Measurements from ENCODE around the gene PKM.

Gene PKM

DNA sequence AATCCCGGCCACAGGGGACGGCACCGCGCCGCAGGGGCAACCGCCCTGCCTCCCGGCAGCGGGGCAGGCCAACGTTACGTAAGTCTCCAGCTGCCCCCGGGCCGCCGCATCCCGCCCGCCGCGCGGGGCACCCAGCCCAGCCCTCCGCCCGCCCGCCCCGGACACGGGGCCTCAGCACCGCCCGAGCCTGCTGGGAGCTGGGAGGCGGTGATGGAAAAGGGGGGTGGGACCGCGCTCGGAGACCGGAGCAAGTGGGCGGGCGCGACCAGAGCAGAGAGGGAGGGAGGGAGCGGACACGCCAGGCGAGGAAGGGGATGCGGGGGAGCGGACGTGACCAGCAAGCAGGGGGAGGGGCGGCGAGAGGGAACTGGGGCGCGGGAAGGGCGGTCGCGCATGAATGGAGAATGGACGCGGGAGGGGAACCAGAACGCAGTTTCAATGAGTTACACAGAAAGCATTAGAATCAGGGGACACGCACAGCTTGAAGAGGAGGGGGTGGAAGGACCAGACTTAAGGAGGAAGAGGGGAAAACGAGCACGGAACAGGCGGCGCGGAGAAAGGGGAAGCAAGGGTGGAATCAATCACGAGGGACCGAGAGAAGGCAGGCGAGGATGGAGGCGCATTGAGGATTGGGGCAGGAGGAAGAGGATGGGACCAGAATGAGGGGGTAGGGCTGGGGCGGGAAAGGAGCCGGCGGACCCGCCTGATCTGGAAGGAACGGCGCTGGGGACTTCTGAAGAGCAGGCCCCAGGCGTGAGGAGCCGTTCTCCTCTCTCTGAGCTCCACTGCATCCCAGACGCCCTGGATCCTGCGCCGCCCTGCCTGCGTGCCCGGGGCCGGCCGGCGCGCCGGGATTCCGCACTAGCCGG lies 559 bp downstream of the PKM start:
- ChIA-PET CTCF (interaction anchor here (0.9 to 1.7 kb wide), 2 partner anchors 10 to 30 kb away, joined by 3 to 4 read pairs; no protein-coding TSS in a partner anchor), POLR2A (interaction anchor here (0.6 to 5.5 kb wide), 16 partner anchors 8 to 1529 kb away, joined by 3 to 49 read pairs (median 4); partner anchors contain the start of genes GRAMD2A and INSYN1)
- TF ChIP-seq, protein P1, sequence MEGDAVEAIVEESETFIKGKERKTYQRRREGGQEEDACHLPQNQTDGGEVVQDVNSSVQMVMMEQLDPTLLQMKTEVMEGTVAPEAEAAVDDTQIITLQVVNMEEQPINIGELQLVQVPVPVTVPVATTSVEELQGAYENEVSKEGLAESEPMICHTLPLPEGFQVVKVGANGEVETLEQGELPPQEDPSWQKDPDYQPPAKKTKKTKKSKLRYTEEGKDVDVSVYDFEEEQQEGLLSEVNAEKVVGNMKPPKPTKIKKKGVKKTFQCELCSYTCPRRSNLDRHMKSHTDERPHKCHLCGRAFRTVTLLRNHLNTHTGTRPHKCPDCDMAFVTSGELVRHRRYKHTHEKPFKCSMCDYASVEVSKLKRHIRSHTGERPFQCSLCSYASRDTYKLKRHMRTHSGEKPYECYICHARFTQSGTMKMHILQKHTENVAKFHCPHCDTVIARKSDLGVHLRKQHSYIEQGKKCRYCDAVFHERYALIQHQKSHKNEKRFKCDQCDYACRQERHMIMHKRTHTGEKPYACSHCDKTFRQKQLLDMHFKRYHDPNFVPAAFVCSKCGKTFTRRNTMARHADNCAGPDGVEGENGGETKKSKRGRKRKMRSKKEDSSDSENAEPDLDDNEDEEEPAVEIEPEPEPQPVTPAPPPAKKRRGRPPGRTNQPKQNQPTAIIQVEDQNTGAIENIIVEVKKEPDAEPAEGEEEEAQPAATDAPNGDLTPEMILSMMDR (IDR thresholded peaks at IDR 0.05; ENCODE audit: insufficient read depth, low read length, missing control alignments), result no peak
- peak overlapping the region; percentile 95 for H3K4me3 ChIP-seq (ENCODE audit: low read depth, low read length)
- DNase-seq (ENCODE audit: low read depth, low spot score), result peak; percentile 55

DNA sequence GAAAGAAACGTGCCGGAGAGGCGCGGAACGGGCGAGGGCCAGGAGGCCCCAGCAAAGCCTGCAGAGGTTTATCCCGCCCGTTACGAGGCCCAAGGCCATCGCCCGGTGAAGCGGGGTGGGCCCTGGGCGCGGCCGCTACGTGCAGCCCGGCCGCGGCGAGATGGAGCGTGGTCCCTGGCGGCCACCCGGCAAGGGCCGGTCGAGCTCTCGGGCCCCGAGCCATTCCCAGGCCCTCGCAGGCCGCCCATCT lies 1.1 kb downstream of the PKM start:
- TF ChIP-seq, protein P1 (IDR thresholded peaks at IDR 0.05; ENCODE audit: insufficient read depth, low read length, missing control alignments), result no peak
- CTCF ChIA-PET, result no interaction called here
- POLR2A ChIA-PET, result interaction anchor here (0.6 to 5.5 kb wide), 13 partner anchors 8 to 1528 kb away, joined by 3 to 49 read pairs (median 6); partner anchors contain the start of genes GRAMD2A and INSYN1
- DNase-seq (ENCODE audit: low read depth, low spot score), result no peak
- H3K4me3 ChIP-seq (ENCODE audit: low read depth, low read length), result peak overlapping the region; percentile 95

DNA sequence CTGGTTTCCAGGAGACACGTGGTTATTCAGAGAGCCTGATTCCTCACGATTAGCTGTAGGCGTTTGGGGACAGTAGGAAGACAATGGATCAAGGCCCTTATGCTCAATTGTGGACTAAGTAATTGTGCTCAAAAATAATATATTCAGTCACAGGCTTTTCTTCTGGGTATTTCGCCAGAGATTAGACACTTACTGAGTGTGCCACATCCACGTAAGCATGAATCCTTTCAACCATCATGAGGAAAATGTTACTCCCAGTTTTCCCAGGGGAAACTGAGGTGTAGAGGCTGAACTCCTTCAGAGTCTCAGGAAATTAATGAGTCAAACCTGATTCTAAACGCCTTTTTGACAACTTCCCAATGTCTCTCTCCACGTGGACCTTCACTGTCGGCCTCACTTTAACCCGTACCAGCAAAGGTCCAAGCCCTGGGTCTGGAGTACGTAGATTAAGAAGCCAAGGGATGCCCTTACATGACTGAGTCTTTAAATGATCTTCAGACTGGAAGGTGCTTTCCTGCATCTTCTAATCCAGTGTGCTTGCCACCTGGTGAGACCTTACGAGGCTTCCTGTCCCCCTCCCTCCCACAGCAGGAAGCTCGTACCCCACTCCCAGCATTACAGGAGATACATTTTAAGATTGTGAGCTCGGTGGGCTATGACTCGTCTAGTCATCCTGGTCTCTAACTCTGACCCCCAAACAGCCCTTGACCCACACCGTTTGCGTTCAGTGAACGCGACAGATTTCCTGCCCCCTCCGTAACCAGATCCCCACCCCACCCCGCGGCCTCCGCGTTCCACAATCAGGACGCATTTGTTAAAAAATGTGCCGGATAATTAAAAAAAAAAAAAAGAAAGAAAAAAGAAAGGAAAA lies 1.7 kb downstream of the PKM start:
- TF ChIP-seq, protein P1 (IDR thresholded peaks at IDR 0.05; ENCODE audit: insufficient read depth, low read length, missing control alignments), result no peak
- DNase-seq (ENCODE audit: low read depth, low spot score), result no peak
- peak overlapping the region; percentile 95 for H3K4me3 ChIP-seq (ENCODE audit: low read depth, low read length)
- ChIA-PET CTCF (no interaction called here), POLR2A (interaction anchor here (0.6 to 5.5 kb wide), 13 partner anchors 8 to 1528 kb away, joined by 3 to 49 read pairs (median 6); partner anchors contain the start of genes GRAMD2A and INSYN1)

DNA sequence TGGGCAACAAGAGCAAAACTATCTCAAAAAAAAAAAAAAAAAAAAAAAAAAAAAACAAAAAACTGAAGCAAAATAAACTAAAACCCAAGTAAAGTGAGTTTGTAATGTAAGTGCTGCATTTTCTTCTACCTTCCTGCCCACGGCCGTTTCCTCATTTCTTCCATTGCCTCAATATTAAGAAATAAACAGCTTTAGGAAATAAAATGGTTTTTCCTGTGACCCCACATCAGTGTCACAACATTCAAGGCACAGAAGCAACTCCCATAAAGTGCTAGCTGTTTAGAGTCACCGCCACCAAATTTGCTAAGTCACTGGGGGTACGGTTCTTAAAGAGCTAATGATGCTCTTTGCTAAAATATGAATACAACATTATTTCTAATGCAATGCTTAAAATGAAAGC lies 3.3 kb downstream of the PKM start:
- peak overlapping the region; percentile 59 for H3K4me3 ChIP-seq (ENCODE audit: low read depth, low read length)
- ChIA-PET CTCF (interaction anchor here (0.9 to 3.1 kb wide), 9 partner anchors 8 to 71 kb away, joined by 3 to 22 read pairs (median 8); no protein-coding TSS in a partner anchor), POLR2A (interaction anchor here (0.6 to 5.5 kb wide), 5 partner anchors 11 to 250 kb away, joined by 3 to 49 read pairs (median 6); partner anchors contain the start of gene GRAMD2A)
- TF ChIP-seq, protein P1 (IDR thresholded peaks at IDR 0.05; ENCODE audit: insufficient read depth, low read length, missing control alignments), result no peak
- DNase-seq (ENCODE audit: low read depth, low spot score), result no peak

DNA sequence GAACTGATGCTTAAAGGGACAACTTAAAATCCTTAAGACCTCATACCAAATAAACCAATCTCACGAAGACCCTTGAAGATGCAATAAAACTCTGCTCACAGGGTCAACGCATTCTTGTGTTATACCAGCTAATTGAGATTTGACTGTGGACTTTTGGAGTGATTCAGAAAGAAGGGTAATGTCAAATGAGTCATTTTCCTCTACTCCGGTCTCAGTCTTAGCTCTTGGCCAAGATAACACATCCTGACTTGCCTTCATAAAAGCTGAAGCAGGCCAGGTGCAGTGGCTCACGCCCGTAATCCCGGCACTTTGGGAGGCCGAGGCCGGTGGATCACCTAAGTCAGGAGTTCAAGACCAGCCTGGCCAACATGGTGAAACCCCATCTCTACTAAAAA lies 3.8 kb downstream of the PKM start:
- peak overlapping the region; percentile 59 for H3K4me3 ChIP-seq (ENCODE audit: low read depth, low read length)
- TF ChIP-seq, protein P1 (IDR thresholded peaks at IDR 0.05; ENCODE audit: insufficient read depth, low read length, missing control alignments), result no peak
- ChIA-PET CTCF (interaction anchor here (0.8 to 3.1 kb wide), 11 partner anchors 9 to 71 kb away, joined by 3 to 22 read pairs (median 5); no protein-coding TSS in a partner anchor), POLR2A (interaction anchor here (0.6 to 5.5 kb wide), 9 partner anchors 10 to 149 kb away, joined by 3 to 49 read pairs (median 3); partner anchors contain the start of genes GRAMD2A and HEXA)
- DNase-seq (ENCODE audit: low read depth, low spot score), result no peak
